Endodermal cell (in vitro differentiated cells): ENCODE data around the gene CHAF1B. TPM values are rescaled to one million over a fixed set of nuclear protein-coding genes. Genes with fewer than 3 reads are reported as not detected.
A peak's percentile ranks its signal among the peaks of the same experiment; 100 is the strongest.

Experiments
- DNase-seq: peaks from one replicate; pipeline ENCODE4 v3.0.0-alpha.2; 2017
- H3K27ac ChIP-seq: 2 replicates; pipeline ENCODE4 v1.5.1; 2013; ENCODE audit warnings: mild to moderate bottlenecking, low read depth, low read length, moderate library complexity
- H3K27me3 ChIP-seq: 2 replicates; pipeline ENCODE4 v1.6.1; 2013; ENCODE audit warnings: mild to moderate bottlenecking, low read length, moderate library complexity; ENCODE audit not compliant: insufficient read depth, control insufficient read depth, poor library complexity, severe bottlenecking
- H3K36me3 ChIP-seq: 2 replicates; pipeline ENCODE4 v1.7.0; 2013; ENCODE audit warnings: mild to moderate bottlenecking, low read length, moderate library complexity; ENCODE audit not compliant: control insufficient read depth, insufficient read depth
- H3K4me1 ChIP-seq: one replicate; pipeline ENCODE4 v1.7.0; 2013; ENCODE audit warnings: low read length; ENCODE audit not compliant: control insufficient read depth, insufficient read depth
- H3K4me3 ChIP-seq: 2 replicates; pipeline ENCODE4 v1.5.1; 2013; ENCODE audit warnings: mild to moderate bottlenecking, low read length, moderate library complexity
- H3K9ac ChIP-seq: 2 replicates; pipeline ENCODE4 v1.6.1; 2013; ENCODE audit warnings: mild to moderate bottlenecking, low read length, moderate library complexity; ENCODE audit not compliant: poor library complexity, severe bottlenecking; ENCODE audit errors: extremely low read depth
- H3K9me3 ChIP-seq: 2 replicates; pipeline ENCODE4 v1.6.1; 2013; ENCODE audit warnings: mild to moderate bottlenecking, low read length, moderate library complexity; ENCODE audit not compliant: control insufficient read depth
- H3K27ac Mint-ChIP-seq: 2 replicates; pipeline ENCODE4 v1.8.0; 2020; ENCODE audit warnings: mixed read lengths
- H3K27me3 Mint-ChIP-seq: 2 replicates; pipeline ENCODE4 v1.8.0; 2021; ENCODE audit warnings: mild to moderate bottlenecking, mixed read lengths; ENCODE audit not compliant: insufficient read depth
- H3K36me3 Mint-ChIP-seq: 2 replicates; pipeline ENCODE4 v1.8.0; 2020; ENCODE audit warnings: low read depth, mixed read lengths
- H3K4me1 Mint-ChIP-seq: 2 replicates; pipeline ENCODE4 v1.8.0; 2020; ENCODE audit warnings: mixed read lengths
- H3K4me3 Mint-ChIP-seq: 2 replicates; pipeline ENCODE4 v1.8.0; 2020; ENCODE audit warnings: mild to moderate bottlenecking, moderate library complexity, mixed read lengths
- H3K9me3 Mint-ChIP-seq: 2 replicates; pipeline ENCODE4 v1.8.0; 2020; ENCODE audit warnings: mild to moderate bottlenecking, mixed read lengths
- CTCF ChIP-seq: fragments of 200-600 bp; sonication (generic); conservative IDR thresholded peaks from 2 replicates; pipeline ENCODE4 v1.5.0; 2021; ENCODE audit warnings: antibody characterized with exemption, mild to moderate bottlenecking
- WGBS, 2 experiments: methylation state at CpG; one replicate each; pipeline versions ENCODE4 v1.1.5 to v1.1.7; 2013; ENCODE audit warnings: missing lambda C conversion rate in 2 of 2, mixed read lengths in 1 of 2; ENCODE audit not compliant: insufficient coverage in 1 of 2, insufficient read length in 1 of 2; 5-methylcytosine and 5-hydroxymethylcytosine counted together
- total RNA-seq, 2 donors: library from RNA; stranded (reverse); fragmentation: NEBNext Ultra II Directional in 1 of 2; extraction: Animal tissue kit (Norgen Biotek cat#: 25700) in 1 of 2; gene quantifications; 2 replicates in 1 of 2; 3 replicates in 1 of 2; pipeline ENCODE4 v1.2.1, GENCODE V29; 2021

Gene CHAF1B
- total RNA-seq, 2 donors from 2014 or later = 16.3 to 27.1 TPM

GRCh38 chr21:36423771-36424433 is 38.7 kb downstream of the CHAF1B start:
- no peaks in the 10 kb centered on the region for H3K27me3 Mint-ChIP-seq
- H3K4me1 Mint-ChIP-seq = peaks cover 22% of the 10 kb centered on the region

GRCh38 chr21:36424592-36424991 is 39.4 kb downstream of the CHAF1B start:
- no peak overlapping the region for H3K27ac ChIP-seq
- Mint-ChIP-seq H3K27me3 (no peaks in the 10 kb centered on the region), H3K4me3 (no peak overlapping the region), H3K9me3 (no peaks in the 10 kb centered on the region), H3K27ac (no peak overlapping the region), H3K4me1 (peaks cover 23% of the 10 kb centered on the region), H3K36me3 (peaks cover 2% of the 10 kb centered on the region)
- no peak overlapping the region for H3K9ac ChIP-seq
- DNase-seq = no peak
- peaks cover 2% of the 10 kb centered on the region for H3K4me1 ChIP-seq
- H3K4me3 ChIP-seq = no peak overlapping the region
- H3K9me3 ChIP-seq = no peaks in the 10 kb centered on the region
- 87 to 88% methylated on average over 6 to 8 of the region's 8 CpGs for WGBS, 2 experiments
- H3K36me3 ChIP-seq = no peaks in the 10 kb centered on the region
- no peaks in the 10 kb centered on the region for H3K27me3 ChIP-seq
- TF ChIP-seq CTCF = no peak

More at GRCh38 chr21:36423771-36424433, 38.7 kb downstream of the CHAF1B start:
- no peaks in the 10 kb centered on the region for H3K9me3 ChIP-seq
- no peak overlapping the region for H3K27ac ChIP-seq
- H3K9ac ChIP-seq = no peak overlapping the region
- H3K27me3 ChIP-seq = no peaks in the 10 kb centered on the region
- no peak for TF ChIP-seq CTCF
- DNase-seq = no peak
- WGBS, 2 experiments = 95 to 96% methylated on average over 9 to 12 of the region's 12 CpGs
- peaks cover 4% of the 10 kb centered on the region for H3K36me3 Mint-ChIP-seq
- H3K9me3 Mint-ChIP-seq = no peaks in the 10 kb centered on the region
- no peaks in the 10 kb centered on the region for H3K4me1 ChIP-seq
- H3K4me3 Mint-ChIP-seq = no peak overlapping the region
- no peak overlapping the region for H3K4me3 ChIP-seq
- peak overlapping the region; percentile 74 for H3K27ac Mint-ChIP-seq
- H3K36me3 ChIP-seq = no peaks in the 10 kb centered on the region

GRCh38 chr21:36425286-36425685 is 40.1 kb downstream of the CHAF1B start:
- H3K9ac ChIP-seq = no peak overlapping the region
- H3K4me1 ChIP-seq = peaks cover 6% of the 10 kb centered on the region
- Mint-ChIP-seq H3K27ac (no peak overlapping the region), H3K4me1 (peaks cover 27% of the 10 kb centered on the region), H3K36me3 (peaks cover 2% of the 10 kb centered on the region), H3K27me3 (no peaks in the 10 kb centered on the region), H3K4me3 (no peak overlapping the region), H3K9me3 (no peaks in the 10 kb centered on the region)
- H3K4me3 ChIP-seq = no peak overlapping the region
- no peak for TF ChIP-seq CTCF
- no peak for DNase-seq
- no peaks in the 10 kb centered on the region for H3K27me3 ChIP-seq
- no peak overlapping the region for H3K27ac ChIP-seq
- no peaks in the 10 kb centered on the region for H3K36me3 ChIP-seq
- no peaks in the 10 kb centered on the region for H3K9me3 ChIP-seq
- 76 to 91% methylated on average over 2 to 9 of the region's 9 CpGs for WGBS, 2 experiments
